ENCODE data around the gene TMEM219. TPM values are rescaled to one million over a fixed set of nuclear protein-coding genes. Genes with fewer than 3 reads are reported as not detected.

The TMEM219 gene
- total RNA-seq = 100 to 1,000 TPM in 3 of 4 donors, 10 to 100 TPM in 1; 78.4 to 135 (median 110) TPM

DNA sequence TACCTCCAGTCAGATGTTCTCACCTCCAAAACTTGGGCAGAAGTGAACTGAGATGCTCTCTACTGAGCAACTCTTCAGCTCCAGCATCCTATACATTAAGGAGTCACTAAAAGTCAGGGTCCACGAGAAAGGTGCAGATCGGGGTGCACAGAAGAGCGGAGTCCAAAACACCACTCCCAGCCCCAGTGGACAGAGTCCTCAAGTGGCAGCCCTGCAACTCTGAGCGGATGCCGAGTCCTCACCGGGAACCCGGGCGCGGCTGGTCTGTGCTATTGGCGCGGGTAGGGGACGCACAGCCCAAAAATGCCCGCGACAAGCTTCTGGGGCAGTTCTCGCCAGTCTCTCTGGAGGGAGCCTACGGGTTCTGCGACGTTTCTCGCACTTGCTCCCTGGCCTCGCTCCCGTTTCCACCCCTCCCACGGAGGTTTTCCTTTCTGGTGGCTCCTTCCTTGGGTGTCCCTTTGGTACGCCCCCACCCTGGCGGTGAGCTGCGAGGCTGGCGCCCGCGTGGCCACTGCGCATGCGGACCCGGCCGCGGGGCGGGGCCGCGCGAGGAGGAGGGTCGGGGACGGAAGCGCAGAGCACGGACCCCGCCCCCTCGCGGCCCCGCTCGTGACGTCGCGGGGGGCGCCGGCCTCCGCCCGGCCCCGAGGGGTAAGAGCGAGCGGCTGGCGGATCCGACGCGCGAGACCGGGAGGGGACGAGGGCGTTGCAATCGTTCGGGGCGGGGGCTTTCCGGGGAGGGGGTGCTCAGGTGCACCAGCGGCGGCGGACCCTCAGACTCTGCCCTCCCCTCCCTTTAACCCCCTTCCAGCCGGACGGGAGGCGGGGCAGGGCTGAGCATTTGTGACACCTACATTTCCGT is at the start of gene TMEM219:
TMEM219 (plus strand) TSS at position 601 of the 865 bp plus-strand sequence. CDS start 1,065 bp downstream, outside the sequence.
- DNase-seq (ENCODE audit: low spot score) (peak; percentile 57), ATAC-seq (ENCODE audit: low FRiP score) (peak; percentile 98)
- TF ChIP-seq, protein P1, sequence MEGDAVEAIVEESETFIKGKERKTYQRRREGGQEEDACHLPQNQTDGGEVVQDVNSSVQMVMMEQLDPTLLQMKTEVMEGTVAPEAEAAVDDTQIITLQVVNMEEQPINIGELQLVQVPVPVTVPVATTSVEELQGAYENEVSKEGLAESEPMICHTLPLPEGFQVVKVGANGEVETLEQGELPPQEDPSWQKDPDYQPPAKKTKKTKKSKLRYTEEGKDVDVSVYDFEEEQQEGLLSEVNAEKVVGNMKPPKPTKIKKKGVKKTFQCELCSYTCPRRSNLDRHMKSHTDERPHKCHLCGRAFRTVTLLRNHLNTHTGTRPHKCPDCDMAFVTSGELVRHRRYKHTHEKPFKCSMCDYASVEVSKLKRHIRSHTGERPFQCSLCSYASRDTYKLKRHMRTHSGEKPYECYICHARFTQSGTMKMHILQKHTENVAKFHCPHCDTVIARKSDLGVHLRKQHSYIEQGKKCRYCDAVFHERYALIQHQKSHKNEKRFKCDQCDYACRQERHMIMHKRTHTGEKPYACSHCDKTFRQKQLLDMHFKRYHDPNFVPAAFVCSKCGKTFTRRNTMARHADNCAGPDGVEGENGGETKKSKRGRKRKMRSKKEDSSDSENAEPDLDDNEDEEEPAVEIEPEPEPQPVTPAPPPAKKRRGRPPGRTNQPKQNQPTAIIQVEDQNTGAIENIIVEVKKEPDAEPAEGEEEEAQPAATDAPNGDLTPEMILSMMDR (IDR thresholded peaks at IDR 0.05) = peak in 2 of 3 donors; percentile 32 to 52

- TF ChIP-seq, protein P1 (IDR thresholded peaks at IDR 0.05) = no peak
- ATAC-seq (ENCODE audit: low FRiP score) (no peak), DNase-seq (ENCODE audit: low spot score) (no peak)
Measured at GRCh38 chr16:29912087-29912486, 49.8 kb upstream of the TMEM219 start.

- DNase-seq (ENCODE audit: low spot score) (no peak), ATAC-seq (ENCODE audit: low FRiP score) (no peak)
- TF ChIP-seq, protein P1 (IDR thresholded peaks at IDR 0.05) = no peak
Measured at GRCh38 chr16:29913514-29913913, 48.4 kb upstream of the TMEM219 start.

GRCh38 chr16:29915590-29916247 is 46.2 kb upstream of the TMEM219 start:
- TF ChIP-seq, protein P1 (IDR thresholded peaks at IDR 0.05) = no peak
- ATAC-seq (ENCODE audit: low FRiP score) = no peak
- no peak for DNase-seq (ENCODE audit: low spot score)

DNA sequence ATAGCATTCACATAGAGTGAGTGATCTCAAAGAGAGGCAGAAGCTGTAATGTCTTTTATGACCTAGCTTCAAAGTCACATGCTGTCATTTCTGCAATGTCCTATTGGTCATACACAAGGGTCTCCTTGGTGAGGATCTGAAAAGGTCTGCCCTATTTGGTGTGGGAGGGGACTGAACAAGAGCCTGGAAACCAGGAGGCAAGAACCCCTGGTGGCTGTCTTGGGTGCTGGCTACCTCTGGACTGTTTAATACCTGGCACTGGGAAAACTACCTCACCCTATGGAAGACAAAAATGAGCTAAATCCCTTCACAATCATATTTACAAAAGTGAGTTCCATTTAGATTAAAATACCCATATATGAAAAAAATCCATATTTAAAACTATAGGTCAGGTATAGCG is 44.9 kb upstream of the TMEM219 start:
- DNase-seq (ENCODE audit: low spot score) (no peak), ATAC-seq (ENCODE audit: low FRiP score) (no peak)
- TF ChIP-seq, protein P1 (IDR thresholded peaks at IDR 0.05) = no peak

DNA sequence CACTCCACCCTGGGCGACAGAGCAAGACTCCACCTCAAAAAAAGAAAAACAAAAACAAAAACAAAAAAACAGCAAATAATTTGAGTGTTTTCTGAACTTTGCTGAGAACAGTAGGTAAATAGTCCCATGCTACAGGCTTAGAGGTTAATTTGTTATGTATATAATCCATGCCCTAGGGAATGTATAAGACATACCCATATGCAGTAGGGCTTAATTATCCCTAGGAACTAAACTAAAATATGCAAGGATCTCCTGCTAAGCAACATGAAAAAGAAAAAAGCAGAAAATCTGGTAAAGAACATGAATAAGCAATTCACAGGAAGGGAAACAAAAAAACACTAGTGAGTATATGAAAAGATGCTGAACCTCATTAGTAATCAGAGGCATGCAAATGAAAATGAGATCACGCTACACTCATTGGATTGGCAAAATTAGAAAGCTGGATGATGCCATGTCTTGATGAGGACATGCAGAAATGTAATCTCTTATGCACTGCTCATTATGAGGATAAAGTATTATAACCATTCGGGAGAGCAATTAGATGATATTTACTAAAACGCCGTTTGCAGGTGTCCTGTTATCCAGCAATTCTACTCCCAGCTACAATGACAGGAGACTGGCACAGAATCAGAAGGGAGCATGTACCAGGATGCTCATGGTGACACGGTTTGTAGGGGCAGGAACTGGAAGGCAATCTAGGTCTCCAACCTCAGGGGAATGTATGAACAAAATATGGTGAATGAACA is 41.4 kb upstream of the TMEM219 start:
- TF ChIP-seq, protein P1 (IDR thresholded peaks at IDR 0.05) = no peak
- DNase-seq (ENCODE audit: low spot score) (no peak), ATAC-seq (ENCODE audit: low FRiP score) (no peak)

All from omental fat pad (tissue), 4 donors.